ENCODE results near the gene PTPN7. TPM values are rescaled to one million over a fixed set of nuclear protein-coding genes. Genes with fewer than 3 reads are reported as not detected.

The PTPN7 gene
- total and polyA plus RNA-seq, 2 of the 13 experiments (the other 11 are each of a cell fraction or from before 2014, with no cell fraction given) = not detected

- DNase-seq (ENCODE audit: low spot score) (no peak), ATAC-seq (no peak), FAIRE-seq (no peak)
- Histone ChIP-seq H4K20me1 (ENCODE audit: insufficient read depth, low read length) (no peaks in the 10 kb centered on the region), H3K79me2 (ENCODE audit: insufficient read depth, low read length) (no peaks in the 10 kb centered on the region), H3K9me3 (ENCODE audit: low read length) (no peaks in the 10 kb centered on the region), H3K27ac (ENCODE audit: extremely low read length, insufficient read depth, low read length) (no peak overlapping the region), H3K9ac (ENCODE audit: insufficient read depth, low read depth, low read length) (no peak overlapping the region), H2AFZ (ENCODE audit: low read length) (no peak overlapping the region), H3K36me3 (replicated peaks in 1 of 2; ENCODE audit: control insufficient read depth in 1 of 2, insufficient read depth in 2 of 2, low read length in 2 of 2) (no peaks in the 10 kb centered on the region), H3K4me2 (ENCODE audit: low read depth, low read length) (no peak overlapping the region), H3K27me3 (ENCODE audit: control insufficient read depth in 1 of 2, insufficient read depth in 2 of 2, low read length in 2 of 2) (peaks cover 9 to 35% of the 10 kb centered on the region in 2 experiments), H3K4me3 (replicated peaks in 1 of 3; ENCODE audit: insufficient read depth in 1 of 3, low read depth in 2 of 3, low read length in 3 of 3) (no peak overlapping the region), H3K4me1 (ENCODE audit: insufficient read depth, low read length) (peaks cover 4% of the 10 kb centered on the region)
- 0% methylated on average over 1 of the region's 1 CpG for WGBS (ENCODE audit: low lambda C conversion rate)
- ChIA-PET CTCF (ENCODE audit: low intra/inter-chr PET ratio, low total read pairs) (no interaction called here), POLR2A (no interaction called here)
- in situ Hi-C loops (cut with HindIII; ENCODE audit: extremely low pct_ligation_motif_present, low pct_unique_long_range_greater_than_20kb) = loop anchor here (10.0 kb wide), 1 partner anchor 516 kb away; the partner anchor contains the start of gene SYT2
- intact Hi-C loops (cut with micrococcal nuclease; ENCODE audit: unreplicated experiment) = no loop called here
- TF ChIP-seq MED13 (CRISPR knock-in tag; IDR thresholded peaks at IDR 0.05) (no peak), RELA (CRISPR knock-in tag; IDR thresholded peaks at IDR 0.05) (no peak), RFX5 (IDR thresholded peaks at IDR 0.05; ENCODE audit: low read depth, low read length) (no peak), ARNT2 (CRISPR knock-in tag; IDR thresholded peaks at IDR 0.05; ENCODE audit: low read depth) (no peak)
- no TSS peak for BruUV-seq (replicated peaks)
Measured at GRCh38 chr1:202198366-202198724, 37.9 kb upstream of the PTPN7 start.

- no peaks in the 10 kb centered on the region for H4K20me1 ChIP-seq (ENCODE audit: insufficient read depth, low read length)
- in situ Hi-C loops (cut with HindIII; ENCODE audit: extremely low pct_ligation_motif_present, low pct_unique_long_range_greater_than_20kb) (loop anchor here (10.0 kb wide), 1 partner anchor 517 kb away; the partner anchor contains the start of gene SYT2), intact Hi-C loops (cut with micrococcal nuclease; ENCODE audit: unreplicated experiment) (no loop called here)
- peaks cover 9% of the 10 kb centered on the region for H3K4me1 ChIP-seq (ENCODE audit: insufficient read depth, low read length)
- H2AFZ ChIP-seq (ENCODE audit: low read length) = no peak overlapping the region
- CTCF ChIA-PET (ENCODE audit: low intra/inter-chr PET ratio, low total read pairs) = no interaction called here
- no TSS peak for BruUV-seq (replicated peaks)
- 13% methylated on average over 5 of the region's 7 CpGs for WGBS (ENCODE audit: low lambda C conversion rate)
- FAIRE-seq (no peak), ATAC-seq (no peak), DNase-seq (ENCODE audit: low spot score) (no peak)
- no peaks in the 10 kb centered on the region for H3K9me3 ChIP-seq (ENCODE audit: low read length)
- POLR2A ChIA-PET = no interaction called here
- no peak overlapping the region for H3K9ac ChIP-seq (ENCODE audit: insufficient read depth, low read depth, low read length)
- H3K27ac ChIP-seq (ENCODE audit: extremely low read length, insufficient read depth, low read length) = no peak overlapping the region
- no peaks in the 10 kb centered on the region for H3K79me2 ChIP-seq (ENCODE audit: insufficient read depth, low read length)
- H3K4me3 ChIP-seq (replicated peaks in 1 of 3; ENCODE audit: insufficient read depth in 1 of 3, low read depth in 2 of 3, low read length in 3 of 3) = no peak overlapping the region
- H3K36me3 ChIP-seq (replicated peaks in 1 of 2; ENCODE audit: control insufficient read depth in 1 of 2, insufficient read depth in 2 of 2, low read length in 2 of 2) = no peaks in the 10 kb centered on the region
- TF ChIP-seq RARG (CRISPR knock-in tag; IDR thresholded peaks at IDR 0.05; ENCODE audit: low read depth) = no peak
- peaks cover 13 to 41% of the 10 kb centered on the region in 2 experiments for H3K27me3 ChIP-seq (ENCODE audit: control insufficient read depth in 1 of 2, insufficient read depth in 2 of 2, low read length in 2 of 2)
- no peak overlapping the region for H3K4me2 ChIP-seq (ENCODE audit: low read depth, low read length)
Measured at GRCh38 chr1:202197653-202198365, 37.4 kb upstream of the PTPN7 start.
